HepG2 (cell line): ENCODE data around the gene ZSCAN1. TPM values are rescaled to one million over a fixed set of nuclear protein-coding genes. Genes with fewer than 3 reads are reported as not detected.
A peak's percentile ranks its signal among the peaks of the same experiment; 100 is the strongest.

ENCODE experiments used
- ATAC-seq: fragments of 200-7000 bp; cut with Tn5 transposase; 3 replicates; pipeline ENCODE4 v1.9.1; 2020; ENCODE audit warnings: mild to moderate bottlenecking, moderate library complexity
- BruUV-seq: library from RNA; stranded (reverse); fragments of 400-500 nt; replicated peaks from 2 replicates; lab custom pipeline; 2021; lab: Mats Ljungman, UMichigan
- CTCF ChIA-PET: fragments of 300-600 bp; formaldehyde crosslinking; extraction: SDS; loops from one replicate; lab custom pipeline; 2021; ENCODE audit warnings: low total read pairs, inconsistent platforms, low intra/inter-chr PET ratio; lab: Yijun Ruan, JAX
- POLR2A ChIA-PET: fragments of 350-600 bp; sonication (Branson Sonifier 250); formaldehyde crosslinking; loops from one replicate; lab custom pipeline; 2020; ENCODE audit warnings: antibody characterized with exemption, inconsistent platforms; lab: Yijun Ruan, JAX
- DNase-seq: peaks from one replicate; pipeline ENCODE4 v3.0.0-alpha.2; 2015; ENCODE audit warnings: low spot score
- FAIRE-seq: peaks from 3 replicates; lab custom pipeline; 2011; peaks lifted over from hg19 to GRCh38; lab: Jason Lieb, UNC
- H2AFZ ChIP-seq: one replicate; pipeline ENCODE4 v1.6.1; 2011; ENCODE audit warnings: low read length, inconsistent platforms
- H3K27ac ChIP-seq: fragments of 300-600 bp; 3 replicates; pipeline ENCODE4 v1.8.0; 2011; ENCODE audit warnings: mixed run types, mild to moderate bottlenecking, mixed read lengths, low read length, inconsistent platforms; ENCODE audit not compliant: insufficient read depth; ENCODE audit errors: extremely low read length
- H3K27me3 ChIP-seq, 2 experiments: fragments of 200-600 bp in 1 of 2; 2 replicates in 1 of 2; 3 replicates in 1 of 2; pipeline versions ENCODE4 v1.6.0 to v1.8.0; 2011; ENCODE audit warnings: low read length in 2 of 2, mild to moderate bottlenecking in 2 of 2, moderate library complexity in 2 of 2, inconsistent platforms in 1 of 2; ENCODE audit not compliant: insufficient read depth in 2 of 2, control insufficient read depth in 1 of 2
- H3K36me3 ChIP-seq, 2 experiments: fragments of 200-600 bp in 1 of 2; replicated peaks in 1 of 2; 2 replicates in 1 of 2; 3 replicates in 1 of 2; pipeline versions ENCODE4 v1.5.1 to v1.8.0; 2011; ENCODE audit warnings: low read length in 2 of 2, inconsistent platforms in 1 of 2; ENCODE audit not compliant: insufficient read depth in 2 of 2, control insufficient read depth in 1 of 2
- H3K4me1 ChIP-seq: 2 replicates; pipeline ENCODE4 v1.5.1; 2012; ENCODE audit warnings: low read length, inconsistent platforms; ENCODE audit not compliant: insufficient read depth
- H3K4me2 ChIP-seq: 2 replicates; pipeline ENCODE4 v1.6.0; 2011; ENCODE audit warnings: low read depth, low read length, inconsistent platforms
- H3K4me3 ChIP-seq, 3 experiments: fragments of 200-600 bp in 1 of 3; sonication (generic), shearing (Covaris generic) in 1 of 3; replicated peaks in 1 of 3; 2 replicates each; pipeline ENCODE4 v1.5.1; 2011 to 2016; ENCODE audit warnings: low read length in 3 of 3, inconsistent platforms in 2 of 3, low read depth in 2 of 3, mild to moderate bottlenecking in 2 of 3, control low read depth in 1 of 3, mixed read lengths in 1 of 3; ENCODE audit not compliant: insufficient read depth in 1 of 3
- H3K79me2 ChIP-seq: one replicate; pipeline ENCODE4 v1.6.1; 2011; ENCODE audit warnings: low read length, inconsistent platforms; ENCODE audit not compliant: insufficient read depth
- H3K9ac ChIP-seq: 2 replicates; pipeline ENCODE4 v1.6.0; 2011; ENCODE audit warnings: mild to moderate bottlenecking, low read depth, low read length, inconsistent platforms; ENCODE audit not compliant: insufficient read depth
- H3K9me3 ChIP-seq: 2 replicates; pipeline ENCODE4 v1.5.1; 2012; ENCODE audit warnings: mild to moderate bottlenecking, low read length
- H4K20me1 ChIP-seq: 2 replicates; pipeline ENCODE4 v1.6.0; 2011; ENCODE audit warnings: inconsistent platforms, mild to moderate bottlenecking, low read length, moderate library complexity; ENCODE audit not compliant: insufficient read depth
- PCBP2 ChIP-seq: fragments of 200-400 bp; formaldehyde crosslinking; optimal IDR thresholded peaks from 2 replicates; pipeline ENCODE3; 2018; ENCODE audit warnings: low read length, low read depth; ENCODE audit not compliant: poor library complexity, severe bottlenecking
- TAF15 ChIP-seq: fragments of 200-400 bp; formaldehyde crosslinking; IDR thresholded peaks from one replicate; pipeline ENCODE4 v1.6.1; 2018; ENCODE audit warnings: mild to moderate bottlenecking, low read depth, low read length; ENCODE audit not compliant: poor library complexity, severe bottlenecking
- WGBS: methylation state at CpG from one replicate; pipeline ENCODE4 v1.1.6; 2017; ENCODE audit warnings: low lambda C conversion rate; 5-methylcytosine and 5-hydroxymethylcytosine counted together
- in situ Hi-C: cut with HindIII; loops from 2 replicates; pipeline ENCODE4 v1.10.0; 2017; ENCODE audit warnings: low pct_unique_long_range_greater_than_20kb; ENCODE audit not compliant: extremely low pct_ligation_motif_present
- intact Hi-C: fragments of 100-400 bp; cut with micrococcal nuclease; formaldehyde crosslinking; loops from one replicate; pipeline ENCODE4 v1.10.0; 2022; ENCODE audit not compliant: unreplicated experiment
- polyA plus RNA-seq, 8 experiments: library from polyadenylated mRNA; depleted of rRNA in 3 of 8; stranded (reverse) in 7 of 8; unstranded in 1 of 8; fragments of >200 nt; fragmentation: Illumina TruSeq in 4 of 8; extraction: Trizol in 4 of 8; gene quantifications; 2 replicates each; pipeline versions ENCODE4 v1.2.1 to v1.2.3, GENCODE V29; 2011 to 2016; ENCODE audit warnings: low read depth in 4 of 8, missing spikeins in 1 of 8, mixed read lengths in 1 of 8; ENCODE audit not compliant: insufficient read depth in 1 of 8
- total RNA-seq, 5 experiments: library from RNA; depleted of rRNA; stranded (reverse); fragments of >200 nt; fragmentation: Illumina TruSeq; extraction: Trizol; gene quantifications; 2 replicates each; pipeline ENCODE4 v1.2.3, GENCODE V29; 2016; ENCODE audit warnings: low read depth in 1 of 5
- TF ChIP-seq, protein P1 (sequence below): sonication (generic); formaldehyde crosslinking; IDR thresholded peaks from 2 replicates; pipeline ENCODE4 v1.5.0; 2020; ENCODE audit warnings: mild to moderate bottlenecking, missing genetic modification reagents
- TF ChIP-seq, protein P2 (sequence below): fragments of 450-650 bp; IDR thresholded peaks from 2 replicates; pipeline ENCODE4 v1.6.1; 2016
- TF ChIP-seq, protein P3 (sequence below): sonication (generic); formaldehyde crosslinking; IDR thresholded peaks from 2 replicates; pipeline ENCODE4 v1.5.0; 2020; ENCODE audit warnings: mild to moderate bottlenecking, missing genetic modification reagents, borderline replicate concordance

The ZSCAN1 gene
- total and polyA plus RNA-seq, 2 of the 13 experiments (the other 11 are each of a cell fraction or from before 2014, with no cell fraction given): not detected

DNA sequence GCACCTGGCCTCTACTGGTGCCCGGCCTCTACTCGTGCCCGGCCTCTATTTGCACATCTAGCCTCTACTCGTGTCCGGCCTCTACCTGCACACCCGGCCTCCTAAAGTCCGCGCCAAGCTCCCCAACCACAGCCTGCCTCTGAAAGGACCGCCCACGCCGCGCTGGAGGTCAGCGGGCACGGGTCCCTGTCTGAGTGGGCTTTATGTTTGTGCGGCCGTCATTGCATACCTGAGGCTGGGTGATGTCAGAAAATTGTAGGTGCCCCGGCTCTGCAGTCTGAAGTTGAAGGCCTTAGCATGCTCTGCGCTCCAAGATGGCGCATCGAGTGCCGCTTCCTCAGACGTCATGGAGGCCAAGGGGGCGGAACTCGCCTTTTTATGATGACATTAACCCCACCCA is 26.4 kb downstream of the ZSCAN1 start:
- intact Hi-C loops: no loop called here
- Histone ChIP-seq H3K27ac (no peak overlapping the region), H3K4me1 (no peaks in the 10 kb centered on the region; the same call in 1 of the 2 replicates), H4K20me1 (no peaks in the 10 kb centered on the region), H3K4me2 (no peak overlapping the region), H2AFZ (no peak overlapping the region), H3K79me2 (no peaks in the 10 kb centered on the region), H3K4me3 (no peak overlapping the region), H3K9me3 (peaks cover 55% of the 10 kb centered on the region), H3K9ac (no peak overlapping the region), H3K36me3 (no peaks in the 10 kb centered on the region), H3K27me3 (no peaks in the 10 kb centered on the region)
- TF ChIP-seq, protein P1, sequence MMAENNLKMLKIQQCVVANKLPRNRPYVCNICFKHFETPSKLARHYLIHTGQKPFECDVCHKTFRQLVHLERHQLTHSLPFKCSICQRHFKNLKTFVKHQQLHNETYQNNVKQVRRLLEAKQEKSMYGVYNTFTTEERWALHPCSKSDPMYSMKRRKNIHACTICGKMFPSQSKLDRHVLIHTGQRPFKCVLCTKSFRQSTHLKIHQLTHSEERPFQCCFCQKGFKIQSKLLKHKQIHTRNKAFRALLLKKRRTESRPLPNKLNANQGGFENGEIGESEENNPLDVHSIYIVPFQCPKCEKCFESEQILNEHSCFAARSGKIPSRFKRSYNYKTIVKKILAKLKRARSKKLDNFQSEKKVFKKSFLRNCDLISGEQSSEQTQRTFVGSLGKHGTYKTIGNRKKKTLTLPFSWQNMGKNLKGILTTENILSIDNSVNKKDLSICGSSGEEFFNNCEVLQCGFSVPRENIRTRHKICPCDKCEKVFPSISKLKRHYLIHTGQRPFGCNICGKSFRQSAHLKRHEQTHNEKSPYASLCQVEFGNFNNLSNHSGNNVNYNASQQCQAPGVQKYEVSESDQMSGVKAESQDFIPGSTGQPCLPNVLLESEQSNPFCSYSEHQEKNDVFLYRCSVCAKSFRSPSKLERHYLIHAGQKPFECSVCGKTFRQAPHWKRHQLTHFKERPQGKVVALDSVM (CRISPR knock-in tag): peak; percentile 48; the same call in 1 of the 2 replicates
- no peak for TF ChIP-seq PCBP2
- CTCF ChIA-PET: no interaction called here
- in situ Hi-C loops: no loop called here
- ATAC-seq (no peak), FAIRE-seq (no peak), DNase-seq (no peak)
- 87% methylated on average over 18 of the region's 24 CpGs for WGBS
- POLR2A ChIA-PET: no interaction called here
- BruUV-seq: no TSS peak

DNA sequence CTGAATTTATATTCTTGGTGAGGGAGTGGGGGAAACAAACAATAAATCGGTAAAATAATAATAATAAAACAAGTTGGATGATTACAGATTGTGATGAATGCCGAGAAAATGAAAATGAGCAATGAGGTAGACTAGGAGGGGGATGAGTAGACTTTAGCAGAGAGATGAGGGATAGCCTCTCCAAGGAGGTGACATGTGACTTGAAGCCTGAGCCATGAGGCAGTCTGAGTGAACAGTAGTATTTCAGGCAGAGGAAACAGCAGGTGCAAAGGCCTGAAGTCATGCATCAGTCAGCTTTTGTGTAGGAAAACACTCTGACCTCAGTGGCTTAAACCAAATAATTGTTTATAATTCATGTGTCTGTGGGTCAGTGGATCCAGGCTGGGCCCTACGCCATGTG is 29.9 kb downstream of the ZSCAN1 start:
- Histone ChIP-seq H3K36me3 (no peaks in the 10 kb centered on the region), H4K20me1 (no peaks in the 10 kb centered on the region), H3K9me3 (peaks cover 84% of the 10 kb centered on the region), H3K4me3 (no peak overlapping the region), H3K9ac (no peak overlapping the region), H3K27ac (no peak overlapping the region), H3K4me1 (no peaks in the 10 kb centered on the region; the same call in 1 of the 2 replicates), H3K27me3 (no peaks in the 10 kb centered on the region), H3K4me2 (no peak overlapping the region), H2AFZ (no peak overlapping the region)
- DNase-seq (no peak), ATAC-seq (no peak), FAIRE-seq (no peak)
- ChIA-PET CTCF (no interaction called here), POLR2A (no interaction called here)
- 1% methylated on average over 2 of the region's 3 CpGs for WGBS
- intact Hi-C loops: no loop called here
- TF ChIP-seq, protein P2, sequence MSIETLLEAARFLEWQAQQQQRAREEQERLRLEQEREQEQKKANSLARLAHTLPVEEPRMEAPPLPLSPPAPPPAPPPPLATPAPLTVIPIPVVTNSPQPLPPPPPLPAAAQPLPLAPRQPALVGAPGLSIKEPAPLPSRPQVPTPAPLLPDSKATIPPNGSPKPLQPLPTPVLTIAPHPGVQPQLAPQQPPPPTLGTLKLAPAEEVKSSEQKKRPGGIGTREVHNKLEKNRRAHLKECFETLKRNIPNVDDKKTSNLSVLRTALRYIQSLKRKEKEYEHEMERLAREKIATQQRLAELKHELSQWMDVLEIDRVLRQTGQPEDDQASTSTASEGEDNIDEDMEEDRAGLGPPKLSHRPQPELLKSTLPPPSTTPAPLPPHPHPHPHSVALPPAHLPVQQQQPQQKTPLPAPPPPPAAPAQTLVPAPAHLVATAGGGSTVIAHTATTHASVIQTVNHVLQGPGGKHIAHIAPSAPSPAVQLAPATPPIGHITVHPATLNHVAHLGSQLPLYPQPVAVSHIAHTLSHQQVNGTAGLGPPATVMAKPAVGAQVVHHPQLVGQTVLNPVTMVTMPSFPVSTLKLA: peak; percentile 93
- no peak for TF ChIP-seq TAF15
- TF ChIP-seq, protein P3, sequence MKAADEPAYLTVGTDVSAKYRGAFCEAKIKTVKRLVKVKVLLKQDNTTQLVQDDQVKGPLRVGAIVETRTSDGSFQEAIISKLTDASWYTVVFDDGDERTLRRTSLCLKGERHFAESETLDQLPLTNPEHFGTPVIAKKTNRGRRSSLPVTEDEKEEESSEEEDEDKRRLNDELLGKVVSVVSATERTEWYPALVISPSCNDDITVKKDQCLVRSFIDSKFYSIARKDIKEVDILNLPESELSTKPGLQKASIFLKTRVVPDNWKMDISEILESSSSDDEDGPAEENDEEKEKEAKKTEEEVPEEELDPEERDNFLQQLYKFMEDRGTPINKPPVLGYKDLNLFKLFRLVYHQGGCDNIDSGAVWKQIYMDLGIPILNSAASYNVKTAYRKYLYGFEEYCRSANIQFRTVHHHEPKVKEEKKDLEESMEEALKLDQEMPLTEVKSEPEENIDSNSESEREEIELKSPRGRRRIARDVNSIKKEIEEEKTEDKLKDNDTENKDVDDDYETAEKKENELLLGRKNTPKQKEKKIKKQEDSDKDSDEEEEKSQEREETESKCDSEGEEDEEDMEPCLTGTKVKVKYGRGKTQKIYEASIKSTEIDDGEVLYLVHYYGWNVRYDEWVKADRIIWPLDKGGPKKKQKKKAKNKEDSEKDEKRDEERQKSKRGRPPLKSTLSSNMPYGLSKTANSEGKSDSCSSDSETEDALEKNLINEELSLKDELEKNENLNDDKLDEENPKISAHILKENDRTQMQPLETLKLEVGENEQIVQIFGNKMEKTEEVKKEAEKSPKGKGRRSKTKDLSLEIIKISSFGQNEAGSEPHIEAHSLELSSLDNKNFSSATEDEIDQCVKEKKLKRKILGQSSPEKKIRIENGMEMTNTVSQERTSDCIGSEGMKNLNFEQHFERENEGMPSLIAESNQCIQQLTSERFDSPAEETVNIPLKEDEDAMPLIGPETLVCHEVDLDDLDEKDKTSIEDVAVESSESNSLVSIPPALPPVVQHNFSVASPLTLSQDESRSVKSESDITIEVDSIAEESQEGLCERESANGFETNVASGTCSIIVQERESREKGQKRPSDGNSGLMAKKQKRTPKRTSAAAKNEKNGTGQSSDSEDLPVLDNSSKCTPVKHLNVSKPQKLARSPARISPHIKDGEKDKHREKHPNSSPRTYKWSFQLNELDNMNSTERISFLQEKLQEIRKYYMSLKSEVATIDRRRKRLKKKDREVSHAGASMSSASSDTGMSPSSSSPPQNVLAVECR: no peak
- TF ChIP-seq, all 625 proteins: peak for 1
- no peaks in the 10 kb centered on the region for H3K79me2 ChIP-seq
- BruUV-seq: no TSS peak
- in situ Hi-C loops: no loop called here
